ENCODE data around the gene ELL2. TPM values are rescaled to one million over a fixed set of nuclear protein-coding genes. Genes with fewer than 3 reads are reported as not detected.

Gene ELL2
- polyA plus RNA-seq, 1 donor (not counting 4 experiments of a cell fraction or from before 2014, with no cell fraction given): 100 TPM

- H4K20me1 ChIP-seq (ENCODE audit: control insufficient read depth, extremely low read depth, insufficient read depth, low read length): peaks cover 15% of the 10 kb centered on the region
- H3K27ac ChIP-seq (ENCODE audit: control insufficient read depth, insufficient read depth, low read length): no peak overlapping the region
- no peak overlapping the region for H3K4me3 ChIP-seq (ENCODE audit: control insufficient read depth in 2 of 3, extremely low read depth in 1 of 3, insufficient read depth in 2 of 3, low read depth in 1 of 3, low read length in 3 of 3)
- no peak overlapping the region for H3K9ac ChIP-seq (ENCODE audit: control insufficient read depth, extremely low read depth, insufficient read depth, low read length)
- no peaks in the 10 kb centered on the region for H3K9me1 ChIP-seq (ENCODE audit: control insufficient read depth, extremely low read depth, insufficient read depth, low read length)
- H3K4me1 ChIP-seq (ENCODE audit: control insufficient read depth, extremely low read depth, insufficient read depth, low read length): peaks cover 36% of the 10 kb centered on the region
- DNase-seq (ENCODE audit: low read depth, low spot score) (no peak), FAIRE-seq (no peak)
- H3K27me3 ChIP-seq (ENCODE audit: control insufficient read depth, extremely low read depth, insufficient read depth, low read length): no peaks in the 10 kb centered on the region
- peaks cover 86% of the 10 kb centered on the region for H3K79me2 ChIP-seq (ENCODE audit: control insufficient read depth, insufficient read depth, low read length)
- H3K36me3 ChIP-seq (ENCODE audit: control insufficient read depth in 2 of 2, extremely low read depth in 1 of 2, insufficient read depth in 2 of 2, low read length in 2 of 2): peaks cover 3 to 8% of the 10 kb centered on the region in 2 experiments
- H3K4me2 ChIP-seq (ENCODE audit: control insufficient read depth, extremely low read depth, insufficient read depth, low read depth, low read length): no peak overlapping the region
- TF ChIP-seq EZH2 (IDR thresholded peaks at IDR 0.05; ENCODE audit: low read length): no peak
- TF ChIP-seq, protein P1, sequence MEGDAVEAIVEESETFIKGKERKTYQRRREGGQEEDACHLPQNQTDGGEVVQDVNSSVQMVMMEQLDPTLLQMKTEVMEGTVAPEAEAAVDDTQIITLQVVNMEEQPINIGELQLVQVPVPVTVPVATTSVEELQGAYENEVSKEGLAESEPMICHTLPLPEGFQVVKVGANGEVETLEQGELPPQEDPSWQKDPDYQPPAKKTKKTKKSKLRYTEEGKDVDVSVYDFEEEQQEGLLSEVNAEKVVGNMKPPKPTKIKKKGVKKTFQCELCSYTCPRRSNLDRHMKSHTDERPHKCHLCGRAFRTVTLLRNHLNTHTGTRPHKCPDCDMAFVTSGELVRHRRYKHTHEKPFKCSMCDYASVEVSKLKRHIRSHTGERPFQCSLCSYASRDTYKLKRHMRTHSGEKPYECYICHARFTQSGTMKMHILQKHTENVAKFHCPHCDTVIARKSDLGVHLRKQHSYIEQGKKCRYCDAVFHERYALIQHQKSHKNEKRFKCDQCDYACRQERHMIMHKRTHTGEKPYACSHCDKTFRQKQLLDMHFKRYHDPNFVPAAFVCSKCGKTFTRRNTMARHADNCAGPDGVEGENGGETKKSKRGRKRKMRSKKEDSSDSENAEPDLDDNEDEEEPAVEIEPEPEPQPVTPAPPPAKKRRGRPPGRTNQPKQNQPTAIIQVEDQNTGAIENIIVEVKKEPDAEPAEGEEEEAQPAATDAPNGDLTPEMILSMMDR (optimal IDR thresholded peaks at IDR 0.05 in 1 of 3, IDR thresholded peaks at IDR 0.05 in 1 of 3, conservative IDR thresholded peaks at IDR 0.05 in 1 of 3; ENCODE audit: extremely low read depth in 1 of 3, insufficient read depth in 2 of 3, low read length in 3 of 3): no peak
- dilution Hi-C loops (cut with MboI; ENCODE audit: extremely low pct_ligation_motif_present, low sequenced_read_pairs): no loop called here
- no peak overlapping the region for H2AFZ ChIP-seq (ENCODE audit: control insufficient read depth, low read length)
- no peaks in the 10 kb centered on the region for H3K9me3 ChIP-seq (ENCODE audit: control insufficient read depth, low read depth, low read length)
Observed at GRCh38 chr5:95931079-95931833, 30.4 kb downstream of the ELL2 start.

GRCh38 chr5:95930141-95930930 is 31.3 kb downstream of the ELL2 start:
- no peak overlapping the region for H3K9ac ChIP-seq (ENCODE audit: control insufficient read depth, extremely low read depth, insufficient read depth, low read length)
- no peaks in the 10 kb centered on the region for H3K9me3 ChIP-seq (ENCODE audit: control insufficient read depth, low read depth, low read length)
- no peaks in the 10 kb centered on the region for H3K27me3 ChIP-seq (ENCODE audit: control insufficient read depth, extremely low read depth, insufficient read depth, low read length)
- TF ChIP-seq, protein P1 (optimal IDR thresholded peaks at IDR 0.05 in 1 of 3, IDR thresholded peaks at IDR 0.05 in 1 of 3, conservative IDR thresholded peaks at IDR 0.05 in 1 of 3; ENCODE audit: extremely low read depth in 1 of 3, insufficient read depth in 2 of 3, low read length in 3 of 3): no peak
- TF ChIP-seq EZH2 (IDR thresholded peaks at IDR 0.05; ENCODE audit: low read length): no peak
- H3K4me2 ChIP-seq (ENCODE audit: control insufficient read depth, extremely low read depth, insufficient read depth, low read depth, low read length): no peak overlapping the region
- DNase-seq (ENCODE audit: low read depth, low spot score) (no peak), FAIRE-seq (no peak)
- H3K4me3 ChIP-seq (ENCODE audit: control insufficient read depth in 2 of 3, extremely low read depth in 1 of 3, insufficient read depth in 2 of 3, low read depth in 1 of 3, low read length in 3 of 3): no peak overlapping the region
- H3K9me1 ChIP-seq (ENCODE audit: control insufficient read depth, extremely low read depth, insufficient read depth, low read length): no peaks in the 10 kb centered on the region
- H3K4me1 ChIP-seq (ENCODE audit: control insufficient read depth, extremely low read depth, insufficient read depth, low read length): peaks cover 37% of the 10 kb centered on the region
- no peak overlapping the region for H2AFZ ChIP-seq (ENCODE audit: control insufficient read depth, low read length)
- H3K36me3 ChIP-seq (ENCODE audit: control insufficient read depth in 2 of 2, extremely low read depth in 1 of 2, insufficient read depth in 2 of 2, low read length in 2 of 2): peaks cover 3 to 7% of the 10 kb centered on the region in 2 experiments
- H3K27ac ChIP-seq (ENCODE audit: control insufficient read depth, insufficient read depth, low read length): no peak overlapping the region
- dilution Hi-C loops (cut with MboI; ENCODE audit: extremely low pct_ligation_motif_present, low sequenced_read_pairs): no loop called here
- H4K20me1 ChIP-seq (ENCODE audit: control insufficient read depth, extremely low read depth, insufficient read depth, low read length): peaks cover 23% of the 10 kb centered on the region
- peaks cover 92% of the 10 kb centered on the region for H3K79me2 ChIP-seq (ENCODE audit: control insufficient read depth, insufficient read depth, low read length)
